ENCODE results near the gene ZNF223. TPM values are rescaled to one million over a fixed set of nuclear protein-coding genes. Genes with fewer than 3 reads are reported as not detected.

The ZNF223 gene
- total and polyA plus RNA-seq, 10 of the 15 experiments (the other 5 are each of a cell fraction or from before 2014, with no cell fraction given): 0.05 to 3.7 (median 0.14) TPM; not detected in 4

DNA sequence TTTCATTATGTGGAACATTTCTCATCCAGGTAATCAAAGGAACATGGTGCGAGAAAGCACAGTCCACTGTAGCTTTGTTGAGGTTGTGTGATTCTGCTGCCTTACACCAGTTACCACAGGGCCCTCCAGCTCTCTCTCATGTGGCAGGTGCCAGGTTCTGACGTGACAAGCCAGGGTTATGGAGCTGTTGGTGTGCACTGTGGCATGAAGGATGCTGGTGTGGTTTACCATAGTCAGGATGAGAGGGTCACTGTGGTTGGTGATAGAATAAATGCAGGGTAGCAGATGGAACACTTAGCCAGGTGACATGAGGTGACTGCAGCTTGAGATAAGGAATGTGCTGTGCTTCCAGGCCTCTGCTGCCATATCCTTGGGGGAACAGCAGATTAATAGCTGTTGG, 7.4 kb downstream of the ZNF223 start (continued):
- TF ChIP-seq, protein P1, sequence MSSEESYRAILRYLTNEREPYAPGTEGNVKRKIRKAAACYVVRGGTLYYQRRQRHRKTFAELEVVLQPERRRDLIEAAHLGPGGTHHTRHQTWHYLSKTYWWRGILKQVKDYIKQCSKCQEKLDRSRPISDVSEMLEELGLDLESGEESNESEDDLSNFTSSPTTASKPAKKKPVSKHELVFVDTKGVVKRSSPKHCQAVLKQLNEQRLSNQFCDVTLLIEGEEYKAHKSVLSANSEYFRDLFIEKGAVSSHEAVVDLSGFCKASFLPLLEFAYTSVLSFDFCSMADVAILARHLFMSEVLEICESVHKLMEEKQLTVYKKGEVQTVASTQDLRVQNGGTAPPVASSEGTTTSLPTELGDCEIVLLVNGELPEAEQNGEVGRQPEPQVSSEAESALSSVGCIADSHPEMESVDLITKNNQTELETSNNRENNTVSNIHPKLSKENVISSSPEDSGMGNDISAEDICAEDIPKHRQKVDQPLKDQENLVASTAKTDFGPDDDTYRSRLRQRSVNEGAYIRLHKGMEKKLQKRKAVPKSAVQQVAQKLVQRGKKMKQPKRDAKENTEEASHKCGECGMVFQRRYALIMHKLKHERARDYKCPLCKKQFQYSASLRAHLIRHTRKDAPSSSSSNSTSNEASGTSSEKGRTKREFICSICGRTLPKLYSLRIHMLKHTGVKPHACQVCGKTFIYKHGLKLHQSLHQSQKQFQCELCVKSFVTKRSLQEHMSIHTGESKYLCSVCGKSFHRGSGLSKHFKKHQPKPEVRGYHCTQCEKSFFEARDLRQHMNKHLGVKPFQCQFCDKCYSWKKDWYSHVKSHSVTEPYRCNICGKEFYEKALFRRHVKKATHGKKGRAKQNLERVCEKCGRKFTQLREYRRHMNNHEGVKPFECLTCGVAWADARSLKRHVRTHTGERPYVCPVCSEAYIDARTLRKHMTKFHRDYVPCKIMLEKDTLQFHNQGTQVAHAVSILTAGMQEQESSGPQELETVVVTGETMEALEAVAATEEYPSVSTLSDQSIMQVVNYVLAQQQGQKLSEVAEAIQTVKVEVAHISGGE (CRISPR knock-in tag; IDR thresholded peaks at IDR 0.05): no peak
- no peak for TF ChIP-seq BMI1 (IDR thresholded peaks at IDR 0.05; ENCODE audit: borderline replicate concordance)

DNA sequence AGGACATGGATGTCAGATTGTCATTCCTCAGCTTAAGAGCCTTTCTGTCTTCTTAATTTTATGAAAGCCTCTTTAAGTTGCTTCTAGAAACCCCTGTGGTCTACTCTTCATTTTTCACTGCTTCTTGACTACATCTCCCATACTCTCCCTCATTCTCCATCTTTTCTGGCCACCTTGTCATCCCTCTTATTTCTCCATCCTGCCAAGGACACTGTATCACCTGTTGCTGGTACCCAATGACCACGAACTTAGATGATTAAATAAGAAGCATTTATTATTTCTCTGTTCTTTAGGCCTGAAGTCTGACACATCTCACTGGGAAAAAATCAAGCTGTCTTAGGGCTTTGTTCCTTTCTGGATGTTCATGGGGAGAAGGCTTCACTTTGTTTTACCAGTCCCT, 9.2 kb downstream of the ZNF223 start:
- H3K9ac ChIP-seq (ENCODE audit: control insufficient read depth, insufficient read depth, low read length): no peak overlapping the region
- TF ChIP-seq BHLHE40 (IDR thresholded peaks at IDR 0.05; ENCODE audit: borderline replicate concordance in 1 of 2, low read depth in 2 of 2, low read length in 1 of 2) (no peak), ZNF622 (IDR thresholded peaks at IDR 0.05) (no peak), CHD2 (IDR thresholded peaks at IDR 0.05; ENCODE audit: borderline replicate concordance, low read depth, low read length) (no peak), DPF2 (IDR thresholded peaks at IDR 0.05) (no peak), RFX5 (IDR thresholded peaks at IDR 0.05; ENCODE audit: low read depth, low read length) (no peak), CHD1 (IDR thresholded peaks at IDR 0.05; ENCODE audit: low read depth, low read length) (no peak), YY1 (IDR thresholded peaks at IDR 0.05; ENCODE audit: low read depth, low read length) (no peak), CEBPB (IDR thresholded peaks at IDR 0.05; ENCODE audit: borderline replicate concordance in 1 of 2, low read depth in 2 of 2, low read length in 2 of 2) (no peak), ZZZ3 (IDR thresholded peaks at IDR 0.05; ENCODE audit: control insufficient read depth, insufficient read length, low read depth) (no peak), MTA2 (IDR thresholded peaks at IDR 0.05; ENCODE audit: low read depth) (no peak), CBX3 (IDR thresholded peaks at IDR 0.05; ENCODE audit: borderline replicate concordance, low read depth) (no peak), TBL1XR1 (IDR thresholded peaks at IDR 0.05; ENCODE audit: low read depth, low read length) (no peak), SP1 (IDR thresholded peaks at IDR 0.05; ENCODE audit: low read depth, low read length) (no peak), NR2C1 (IDR thresholded peaks at IDR 0.05) (no peak)
- TF ChIP-seq, protein P2, sequence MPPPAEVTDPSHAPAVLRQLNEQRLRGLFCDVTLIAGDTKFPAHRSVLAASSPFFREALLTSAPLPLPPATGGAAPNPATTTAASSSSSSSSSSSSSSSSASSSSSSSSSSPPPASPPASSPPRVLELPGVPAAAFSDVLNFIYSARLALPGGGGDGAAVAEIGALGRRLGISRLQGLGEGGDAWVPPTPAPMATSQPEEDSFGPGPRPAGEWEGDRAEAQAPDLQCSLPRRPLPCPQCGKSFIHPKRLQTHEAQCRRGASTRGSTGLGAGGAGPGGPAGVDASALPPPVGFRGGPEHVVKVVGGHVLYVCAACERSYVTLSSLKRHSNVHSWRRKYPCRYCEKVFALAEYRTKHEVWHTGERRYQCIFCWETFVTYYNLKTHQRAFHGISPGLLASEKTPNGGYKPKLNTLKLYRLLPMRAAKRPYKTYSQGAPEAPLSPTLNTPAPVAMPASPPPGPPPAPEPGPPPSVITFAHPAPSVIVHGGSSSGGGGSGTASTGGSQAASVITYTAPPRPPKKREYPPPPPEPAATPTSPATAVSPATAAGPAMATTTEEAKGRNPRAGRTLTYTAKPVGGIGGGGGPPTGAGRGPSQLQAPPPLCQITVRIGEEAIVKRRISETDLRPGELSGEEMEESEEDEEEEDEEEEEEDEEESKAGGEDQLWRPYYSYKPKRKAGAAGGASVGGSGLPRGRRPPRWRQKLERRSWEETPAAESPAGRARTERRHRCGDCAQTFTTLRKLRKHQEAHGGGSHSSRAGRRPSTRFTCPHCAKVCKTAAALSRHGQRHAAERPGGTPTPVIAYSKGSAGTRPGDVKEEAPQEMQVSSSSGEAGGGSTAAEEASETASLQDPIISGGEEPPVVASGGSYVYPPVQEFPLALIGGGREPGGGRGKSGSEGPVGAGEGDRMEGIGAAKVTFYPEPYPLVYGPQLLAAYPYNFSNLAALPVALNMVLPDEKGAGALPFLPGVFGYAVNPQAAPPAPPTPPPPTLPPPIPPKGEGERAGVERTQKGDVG (CRISPR knock-in tag; IDR thresholded peaks at IDR 0.05): no peak
- in situ Hi-C loops (cut with MboI) (no loop called here), intact Hi-C loops (cut with micrococcal nuclease; ENCODE audit: unreplicated experiment) (no loop called here)
- ChIA-PET CTCF (no interaction called here), SMC1A (ENCODE audit: uncharacterized antibody, unreplicated experiment) (no interaction called here), RAD21 (ENCODE audit: unreplicated experiment) (no interaction called here), POLR2A (no interaction called here)
- H3K27me3 ChIP-seq (replicated peaks in 1 of 2; ENCODE audit: control insufficient read depth in 2 of 2, insufficient read depth in 2 of 2, low read length in 1 of 2): no peaks in the 10 kb centered on the region
- H3K4me2 ChIP-seq (ENCODE audit: control insufficient read depth, insufficient read depth): no peak overlapping the region
- H2AFZ ChIP-seq (ENCODE audit: control insufficient read depth, low read depth, low read length): no peak overlapping the region
- FAIRE-seq (no peak), DNase-seq (ENCODE audit: low read depth, low spot score) (no peak), ATAC-seq (no peak)
- no peak overlapping the region for H3K27ac ChIP-seq (ENCODE audit: control insufficient read depth, insufficient read depth)
- H4K20me1 ChIP-seq (ENCODE audit: control insufficient read depth, insufficient read depth): no peaks in the 10 kb centered on the region
- WGBS (ENCODE audit: insufficient coverage, insufficient replicate concordance, low lambda C conversion rate, missing lambda C conversion rate): 0% methylated on average over 1 of the region's 1 CpG
- H3K4me3 ChIP-seq: no peak overlapping the region
- H3K79me2 ChIP-seq (ENCODE audit: control insufficient read depth, insufficient read depth, low read length): no peaks in the 10 kb centered on the region
- BruUV-seq (replicated peaks): no TSS peak
- no peaks in the 10 kb centered on the region; a peak in 1 of 4 replicates for H3K36me3 ChIP-seq (ENCODE audit: control insufficient read depth in 2 of 2, insufficient read depth in 2 of 2, low read length in 1 of 2)
- peaks cover 3% of the 10 kb centered on the region; the same call in 2 of the 3 replicates for H3K9me3 ChIP-seq (replicated peaks; ENCODE audit: control insufficient read depth, insufficient read depth, low read length)
- H3K4me1 ChIP-seq (ENCODE audit: control insufficient read depth, insufficient read depth, low read length): no peaks in the 10 kb centered on the region
